ENCODE data around the gene KIF2A. TPM values are rescaled to one million over a fixed set of nuclear protein-coding genes. Genes with fewer than 3 reads are reported as not detected.
"Not testable (repeated sequence)": the region's sequence is repeated elsewhere in the genome, so short reads cannot be mapped to it uniquely, and the experiment has no call there.

KIF2A gene
- total and polyA plus RNA-seq, 9 of the 15 experiments (the other 6 are each of a cell fraction or from before 2014, with no cell fraction given) = 42.6 to 126 (median 77.6) TPM

- TF ChIP-seq ZNF586 (CRISPR knock-in tag; conservative IDR thresholded peaks at IDR 0.05) = no peak
Measured at GRCh38 chr5:62289813-62290212, 16.2 kb upstream of the KIF2A start (continued).

GRCh38 chr5:62291829-62292228 lies 14.2 kb upstream of the KIF2A start:
- H3K9me3 ChIP-seq (replicated peaks; ENCODE audit: control insufficient read depth, insufficient read depth, low read depth, low read length); BruUV-seq (replicated peaks); H3K27me3 ChIP-seq (ENCODE audit: control insufficient read depth in 2 of 2, insufficient read depth in 2 of 2, low read length in 2 of 2); H4K20me1 ChIP-seq (replicated peaks; ENCODE audit: control insufficient read depth, insufficient read depth, low read length); H3K4me1 ChIP-seq (replicated peaks in 1 of 2; ENCODE audit: control insufficient read depth in 2 of 2, insufficient read depth in 2 of 2, low read length in 2 of 2); H3K27ac ChIP-seq (ENCODE audit: extremely low read depth, low read depth, low read length); FAIRE-seq; CTCF ChIA-PET (ENCODE audit: low intra/inter-chr PET ratio); H3K9me1 ChIP-seq (ENCODE audit: control insufficient read depth, insufficient read depth, low read length); H2AFZ ChIP-seq (ENCODE audit: low read depth, low read length); DNase-seq (ENCODE audit: extremely low read depth in 1 of 4, low spot score in 3 of 4); H3K36me3 ChIP-seq (ENCODE audit: control insufficient read depth, insufficient read depth, low read length); H3K79me2 ChIP-seq (ENCODE audit: control insufficient read depth, insufficient read depth, low read length); in situ Hi-C loops (cut with MboI); H3K4me2 ChIP-seq (ENCODE audit: insufficient read depth, low read length); intact Hi-C loops (cut with micrococcal nuclease); POLR2A ChIA-PET; H3K4me3 ChIP-seq; ATAC-seq; H3K9ac ChIP-seq (ENCODE audit: insufficient read depth in 1 of 2, low read depth in 2 of 2, low read length in 2 of 2): not testable (repeated sequence)
- 52% methylated on average over 9 of the region's 11 CpGs for WGBS (ENCODE audit: insufficient coverage, low coverage, missing lambda C conversion rate)
- TF ChIP-seq CTCF (IDR thresholded peaks at IDR 0.05 in 2 of 3, conservative IDR thresholded peaks at IDR 0.05 in 1 of 3; ENCODE audit: insufficient read depth in 2 of 3, low read depth in 1 of 3, low read length in 3 of 3) (0 out of 6 replicates have a peak, but pooled peaks of 1 of the 3 experiments have one; percentile 3), YY1 (IDR thresholded peaks at IDR 0.05; ENCODE audit: borderline replicate concordance in 1 of 3, control insufficient read depth in 1 of 3, extremely low read depth in 1 of 3, insufficient read depth in 3 of 3, insufficient read length in 1 of 3, insufficient replicate concordance in 2 of 3, low read depth in 1 of 3, low read length in 2 of 3) (peak in 1 of 3 experiments; percentile 14)
